ENCODE results near the gene THSD7B.

THSD7B gene

DNA sequence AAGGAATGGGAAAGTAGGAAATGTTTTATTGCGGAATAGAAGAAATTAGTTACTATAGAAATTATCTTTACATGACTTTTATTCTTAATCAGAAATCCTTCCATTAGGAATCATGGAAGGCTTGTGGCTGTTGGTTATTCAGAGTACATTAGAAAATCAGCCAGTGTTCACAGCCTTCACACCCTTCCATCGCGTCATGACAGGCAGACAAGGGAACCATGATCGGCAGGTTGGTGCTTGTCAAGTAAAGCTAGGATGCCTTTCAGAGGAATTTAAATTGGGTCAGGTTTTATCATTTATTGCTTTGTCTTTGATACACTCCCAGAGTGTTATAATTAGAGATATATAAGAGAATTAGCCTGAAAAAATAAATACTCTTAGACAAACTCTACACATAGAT, 400.6 kb downstream of the THSD7B start:
- no peaks in the 10 kb centered on the region for H3K4me1 Mint-ChIP-seq
- no peak overlapping the region for H3K27ac Mint-ChIP-seq
- no peaks in the 10 kb centered on the region for H3K36me3 Mint-ChIP-seq
- H3K9me3 Mint-ChIP-seq: peaks cover 10% of the 10 kb centered on the region
- no peak overlapping the region for H3K4me3 Mint-ChIP-seq
- ATAC-seq (no peak), DNase-seq (ENCODE audit: low spot score in 2 of 2) (no peak)

- DNase-seq (ENCODE audit: low spot score in 2 of 2) (no peak), ATAC-seq (no peak)
- no peaks in the 10 kb centered on the region for H3K4me1 Mint-ChIP-seq
- no peaks in the 10 kb centered on the region for H3K36me3 Mint-ChIP-seq
- H3K27ac Mint-ChIP-seq: no peak overlapping the region
- peaks cover 10% of the 10 kb centered on the region for H3K9me3 Mint-ChIP-seq
- H3K4me3 Mint-ChIP-seq: no peak overlapping the region
Observed at GRCh38 chr2:137167651-137168050, 402.3 kb downstream of the THSD7B start.

DNA sequence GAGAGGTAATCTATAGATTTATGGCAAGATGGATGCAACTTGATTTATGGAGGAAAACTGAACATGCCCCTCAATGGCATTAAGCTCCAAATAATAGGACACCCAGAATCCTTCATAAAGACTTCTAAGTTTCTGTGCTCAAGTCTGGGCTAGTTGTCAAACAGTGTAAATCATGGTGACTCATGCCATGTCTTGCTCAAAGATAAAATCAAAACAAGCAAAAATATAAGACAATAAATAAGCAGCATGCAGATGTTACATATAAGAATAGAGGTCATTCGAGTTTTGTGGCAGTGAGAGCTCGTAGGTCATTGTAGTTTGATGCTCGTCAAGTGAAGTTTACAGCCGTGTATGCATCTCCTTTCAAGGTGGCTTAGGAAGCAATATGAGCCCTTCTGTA, 403.2 kb downstream of the THSD7B start:
- Mint-ChIP-seq H3K9me3 (peaks cover 8% of the 10 kb centered on the region), H3K4me1 (no peaks in the 10 kb centered on the region), H3K36me3 (no peaks in the 10 kb centered on the region), H3K4me3 (no peak overlapping the region), H3K27ac (no peak overlapping the region)
- no peak for ATAC-seq
- DNase-seq (ENCODE audit: low spot score in 2 of 2): no peak

DNA sequence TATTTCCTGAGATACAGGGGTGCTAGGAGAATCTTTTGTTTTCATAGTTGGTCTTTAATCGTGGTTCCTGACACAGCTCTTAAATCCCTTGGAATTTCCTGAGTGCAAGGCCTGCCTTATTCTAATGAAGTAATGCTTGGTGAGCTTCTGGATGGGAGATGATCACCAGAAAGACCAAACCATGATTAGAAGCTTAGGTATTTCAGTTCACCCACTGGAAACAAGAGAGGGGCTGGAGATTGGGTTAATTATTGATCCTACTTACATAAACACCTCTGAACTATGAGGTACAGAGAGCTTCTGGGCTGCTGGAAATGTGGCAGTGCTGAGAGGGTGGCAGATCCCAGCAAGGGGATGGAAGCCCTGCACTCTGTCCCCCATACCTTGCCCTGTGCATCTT, 406.8 kb downstream of the THSD7B start:
- H3K36me3 Mint-ChIP-seq: no peaks in the 10 kb centered on the region
- H3K9me3 Mint-ChIP-seq: peaks cover 5% of the 10 kb centered on the region
- H3K4me1 Mint-ChIP-seq: no peaks in the 10 kb centered on the region
- H3K27ac Mint-ChIP-seq: no peak overlapping the region
- H3K4me3 Mint-ChIP-seq: no peak overlapping the region
- DNase-seq (ENCODE audit: low spot score in 2 of 2) (no peak), ATAC-seq (no peak)

- Mint-ChIP-seq H3K4me1 (no peaks in the 10 kb centered on the region), H3K27ac (no peak overlapping the region), H3K4me3 (no peak overlapping the region), H3K36me3 (no peaks in the 10 kb centered on the region), H3K9me3 (no peaks in the 10 kb centered on the region)
- no peak for ATAC-seq
- DNase-seq (ENCODE audit: low spot score in 2 of 2): no peak
Observed at GRCh38 chr2:137173463-137173862, 408.1 kb downstream of the THSD7B start.

DNA sequence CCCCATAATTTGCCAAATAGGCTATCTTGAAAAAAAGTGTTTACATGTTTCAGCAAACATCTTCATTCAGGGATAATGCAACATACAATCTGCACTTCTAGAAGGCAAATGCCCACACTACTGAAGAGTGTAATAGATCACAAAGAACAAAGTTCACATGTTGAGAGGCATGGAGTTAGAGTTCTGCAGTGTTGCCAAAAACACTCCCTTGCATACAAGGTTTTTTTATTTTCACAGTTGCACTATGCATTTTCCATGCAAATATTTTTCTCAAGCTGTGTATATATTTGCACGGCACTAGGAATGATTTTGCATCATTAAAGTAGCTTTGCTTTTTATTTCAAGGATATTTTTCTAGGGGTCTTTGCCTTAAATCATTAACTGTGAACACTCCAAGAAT, 409.9 kb downstream of the THSD7B start:
- Mint-ChIP-seq H3K4me1 (no peaks in the 10 kb centered on the region), H3K9me3 (no peaks in the 10 kb centered on the region), H3K27ac (no peak overlapping the region), H3K4me3 (no peak overlapping the region), H3K36me3 (no peaks in the 10 kb centered on the region)
- ATAC-seq: no peak
- no peak for DNase-seq (ENCODE audit: low spot score in 2 of 2)

DNA sequence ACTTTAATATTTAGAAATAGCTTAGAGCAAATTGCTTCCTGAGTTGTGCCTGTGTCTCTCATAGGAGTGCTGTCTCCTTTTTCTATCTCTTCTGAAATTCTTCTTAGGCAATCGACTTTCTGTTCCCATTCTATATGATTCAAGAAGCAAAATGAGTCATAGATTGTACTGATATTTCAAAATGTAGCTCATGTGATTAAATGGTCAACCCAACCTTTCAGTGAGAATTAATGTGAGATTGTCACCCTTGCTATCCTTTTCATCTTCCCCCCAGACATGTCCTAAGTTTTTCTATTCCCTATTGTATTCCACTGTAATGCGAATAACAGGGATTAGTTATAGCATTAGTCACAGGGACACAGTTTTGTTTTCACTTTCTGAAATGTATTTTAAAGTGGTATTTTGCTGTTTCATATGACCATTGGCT, 413.6 kb downstream of the THSD7B start:
- no peaks in the 10 kb centered on the region for H3K4me1 Mint-ChIP-seq
- no peak overlapping the region for H3K27ac Mint-ChIP-seq
- H3K4me3 Mint-ChIP-seq: no peak overlapping the region
- ATAC-seq (no peak), DNase-seq (ENCODE audit: low spot score in 2 of 2) (no peak)
- H3K36me3 Mint-ChIP-seq: no peaks in the 10 kb centered on the region
- H3K9me3 Mint-ChIP-seq: no peaks in the 10 kb centered on the region

DNA sequence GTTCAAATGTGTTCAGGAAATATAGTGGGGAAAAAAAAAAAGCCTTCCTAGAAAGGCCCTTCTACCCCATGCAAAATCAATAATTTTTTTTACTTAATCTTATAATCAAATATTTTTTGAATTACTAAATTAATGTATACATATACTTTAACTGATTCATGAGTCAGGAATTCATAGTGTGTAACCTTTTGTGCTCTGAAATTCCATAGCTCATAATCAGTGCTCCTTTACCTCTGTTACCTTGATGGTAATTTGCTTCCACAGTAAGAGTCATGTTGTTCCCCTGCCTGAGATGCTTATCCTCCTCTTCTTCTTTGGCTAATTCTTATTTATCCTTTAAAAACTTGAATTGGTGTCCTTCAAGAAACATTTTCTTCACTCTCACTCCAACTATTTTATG, 414.2 kb downstream of the THSD7B start:
- H3K9me3 Mint-ChIP-seq: no peaks in the 10 kb centered on the region
- no peaks in the 10 kb centered on the region for H3K4me1 Mint-ChIP-seq
- H3K4me3 Mint-ChIP-seq: no peak overlapping the region
- DNase-seq (ENCODE audit: low spot score in 2 of 2) (no peak), ATAC-seq (no peak)
- H3K27ac Mint-ChIP-seq: no peak overlapping the region
- no peaks in the 10 kb centered on the region for H3K36me3 Mint-ChIP-seq

GRCh38 chr2:137180012-137180411, 414.7 kb downstream of the THSD7B start:
- no peak overlapping the region for H3K4me3 Mint-ChIP-seq
- no peak overlapping the region for H3K27ac Mint-ChIP-seq
- ATAC-seq (no peak), DNase-seq (ENCODE audit: low spot score in 2 of 2) (no peak)
- H3K36me3 Mint-ChIP-seq: no peaks in the 10 kb centered on the region
- H3K9me3 Mint-ChIP-seq: no peaks in the 10 kb centered on the region
- no peaks in the 10 kb centered on the region for H3K4me1 Mint-ChIP-seq

DNA sequence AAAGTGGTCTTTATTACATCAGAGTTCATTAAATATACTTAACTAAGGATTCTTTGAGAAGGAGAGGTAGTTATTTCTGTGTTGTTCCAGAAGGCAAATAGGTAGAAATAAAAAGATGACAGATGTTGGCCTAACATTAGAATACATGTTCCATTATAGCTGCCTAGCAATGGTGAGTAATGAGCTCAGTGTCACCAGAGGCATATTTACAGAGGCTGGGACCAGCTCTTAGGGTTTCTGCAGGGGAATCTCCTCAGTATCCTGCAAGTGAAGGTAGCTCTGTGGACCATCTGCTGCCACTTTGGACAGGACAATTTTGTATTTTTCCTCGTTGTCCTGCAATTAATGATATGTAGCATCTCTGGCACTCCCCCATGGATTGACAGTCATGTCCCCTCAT, 416.0 kb downstream of the THSD7B start:
- ATAC-seq: no peak
- Mint-ChIP-seq H3K9me3 (peaks cover 3% of the 10 kb centered on the region), H3K27ac (no peak overlapping the region), H3K36me3 (no peaks in the 10 kb centered on the region), H3K4me1 (no peaks in the 10 kb centered on the region), H3K4me3 (no peak overlapping the region)
- DNase-seq (ENCODE audit: low spot score in 2 of 2): no peak

- Mint-ChIP-seq H3K9me3 (peaks cover 3% of the 10 kb centered on the region), H3K27ac (no peak overlapping the region), H3K4me1 (no peaks in the 10 kb centered on the region), H3K4me3 (no peak overlapping the region), H3K36me3 (no peaks in the 10 kb centered on the region)
- DNase-seq (ENCODE audit: low spot score in 2 of 2) (no peak), ATAC-seq (no peak)
Observed at GRCh38 chr2:137182071-137182470, 416.7 kb downstream of the THSD7B start.

GRCh38 chr2:137183206-137183898, 418.0 kb downstream of the THSD7B start:
- Mint-ChIP-seq H3K9me3 (peaks cover 3% of the 10 kb centered on the region), H3K4me1 (no peaks in the 10 kb centered on the region), H3K4me3 (no peak overlapping the region), H3K27ac (no peak overlapping the region), H3K36me3 (no peaks in the 10 kb centered on the region)
- no peak for DNase-seq (ENCODE audit: low spot score in 2 of 2)
- no peak for ATAC-seq

DNA sequence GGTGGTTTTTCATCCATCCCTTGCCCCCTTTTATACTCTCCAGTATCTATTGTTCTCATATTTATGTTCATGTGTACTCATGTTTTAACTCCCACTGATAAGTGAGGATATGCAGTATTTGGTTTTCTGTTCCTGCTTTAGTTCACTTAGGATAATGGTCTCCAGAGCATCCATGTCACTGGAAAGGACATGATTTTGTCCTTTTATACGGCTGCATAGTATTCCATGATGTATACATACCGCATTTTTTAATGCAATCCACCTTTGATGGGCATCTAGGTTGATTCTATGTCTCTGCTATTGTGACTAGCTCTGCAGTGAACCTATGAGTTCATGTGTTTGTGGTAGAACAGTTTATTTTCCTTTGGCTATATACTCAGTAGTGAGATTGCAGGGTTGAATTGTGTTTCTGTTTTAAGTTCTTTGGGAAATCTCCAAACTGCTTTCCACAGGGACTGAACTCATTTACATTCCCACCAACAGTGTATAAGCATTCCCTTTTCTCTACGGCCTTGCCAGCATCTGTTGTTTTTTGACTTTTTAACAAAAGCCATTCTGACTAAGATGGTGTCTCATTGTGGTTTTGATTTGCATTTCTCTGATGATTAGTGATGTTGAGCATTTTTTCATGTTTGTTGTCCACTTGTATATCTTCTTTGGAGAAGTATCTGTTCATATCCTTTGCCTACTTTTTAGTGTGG, 420.2 kb downstream of the THSD7B start:
- ATAC-seq (no peak), DNase-seq (ENCODE audit: low spot score in 2 of 2) (no peak)
- Mint-ChIP-seq H3K9me3 (peaks cover 3% of the 10 kb centered on the region), H3K4me3 (no peak overlapping the region), H3K4me1 (no peaks in the 10 kb centered on the region), H3K36me3 (no peaks in the 10 kb centered on the region), H3K27ac (no peak overlapping the region)

GRCh38 chr2:137187216-137187615, 421.9 kb downstream of the THSD7B start:
- H3K9me3 Mint-ChIP-seq: peaks cover 6% of the 10 kb centered on the region
- H3K36me3 Mint-ChIP-seq: no peaks in the 10 kb centered on the region
- no peak overlapping the region for H3K27ac Mint-ChIP-seq
- ATAC-seq (no peak), DNase-seq (ENCODE audit: low spot score in 2 of 2) (no peak)
- no peaks in the 10 kb centered on the region for H3K4me1 Mint-ChIP-seq
- no peak overlapping the region for H3K4me3 Mint-ChIP-seq

DNA sequence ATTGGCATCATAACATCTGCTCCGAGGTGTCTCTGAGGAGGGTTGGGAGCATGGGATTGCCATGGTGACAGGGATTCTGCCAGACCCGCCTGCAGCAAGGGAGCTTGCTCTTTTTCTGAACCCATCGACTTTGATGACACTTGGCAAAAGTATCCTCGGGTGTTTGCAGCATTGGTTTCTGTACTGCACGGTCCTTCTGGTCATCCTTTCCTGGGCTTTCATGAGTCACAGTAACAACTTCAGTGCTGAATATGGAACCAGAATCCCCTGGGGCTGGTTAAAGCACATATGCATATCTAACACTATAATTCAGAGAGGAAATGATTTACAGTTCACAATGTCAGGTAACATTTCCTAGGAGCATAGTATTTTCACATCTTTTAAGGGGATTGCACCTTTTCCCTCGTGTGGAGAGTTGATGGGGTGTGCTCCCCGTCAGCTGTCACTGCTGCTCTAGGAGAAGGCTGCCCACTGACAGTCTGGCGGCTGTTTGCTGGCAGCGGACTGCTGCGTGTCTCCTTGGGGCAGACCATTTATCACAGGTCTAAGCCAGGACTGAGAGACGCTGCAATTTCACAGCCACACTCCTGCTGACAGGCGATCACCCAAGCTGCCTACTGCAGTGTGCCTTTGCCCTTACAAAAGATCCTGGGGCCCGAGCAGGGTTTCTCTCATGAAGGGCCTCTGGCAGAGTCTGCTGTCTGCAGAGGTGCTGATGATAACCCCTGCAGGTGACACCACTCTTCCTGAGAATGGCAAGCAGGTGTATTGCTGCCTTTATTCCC, 425.3 kb downstream of the THSD7B start:
- no peak for DNase-seq (ENCODE audit: low spot score in 2 of 2)
- Mint-ChIP-seq H3K4me1 (no peaks in the 10 kb centered on the region), H3K27ac (no peak overlapping the region), H3K9me3 (peaks cover 2% of the 10 kb centered on the region), H3K4me3 (no peak overlapping the region), H3K36me3 (no peaks in the 10 kb centered on the region)
- ATAC-seq: no peak

Data from stimulated activated effector memory CD8-positive, alpha-beta T cell treated with anti-CD3 and anti-CD28 coated beads, Interleukin-12 subunit alpha, Interleukin-12 subunit beta, amount 100 ng/mL, for 72 hours (primary cell).